Astrocyte (in vitro differentiated cells and primary cell): ENCODE measurements around the gene C16orf96.

Source experiments
- EZH2 ChIP-seq: IDR thresholded peaks from 2 replicates; pipeline ENCODE4 v1.6.1; 2012; ENCODE audit warnings: mild to moderate bottlenecking, low read length, inconsistent platforms; ENCODE audit not compliant: insufficient read depth
- TF ChIP-seq, protein P1 (sequence below): IDR thresholded peaks from 2 replicates; pipeline ENCODE4 v1.5.1; 2011; ENCODE audit warnings: low read depth, mild to moderate bottlenecking, inconsistent platforms, low read length, moderate library complexity; ENCODE audit not compliant: insufficient read depth

DNA sequence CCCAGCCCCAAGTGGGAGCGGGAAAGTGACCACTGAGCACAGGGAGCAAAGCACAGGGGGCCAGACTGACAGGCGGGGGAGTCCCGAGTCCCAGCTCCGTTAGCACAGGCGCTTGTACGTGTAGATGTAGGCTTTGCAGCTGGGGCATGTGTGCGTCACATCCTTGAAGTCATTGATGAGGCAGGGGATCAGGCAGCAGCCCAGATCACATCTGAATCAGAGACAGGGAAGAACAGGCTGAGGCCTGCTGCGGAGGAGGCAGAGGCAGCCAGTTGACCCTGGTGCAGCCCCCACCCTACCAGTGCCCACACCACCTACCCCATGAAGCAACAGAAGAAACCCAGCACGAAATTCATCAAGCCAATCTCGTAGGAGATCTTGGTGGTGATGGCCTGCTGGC lies 43.7 kb upstream of the C16orf96 start:
- TF ChIP-seq EZH2: no peak
- TF ChIP-seq, protein P1, sequence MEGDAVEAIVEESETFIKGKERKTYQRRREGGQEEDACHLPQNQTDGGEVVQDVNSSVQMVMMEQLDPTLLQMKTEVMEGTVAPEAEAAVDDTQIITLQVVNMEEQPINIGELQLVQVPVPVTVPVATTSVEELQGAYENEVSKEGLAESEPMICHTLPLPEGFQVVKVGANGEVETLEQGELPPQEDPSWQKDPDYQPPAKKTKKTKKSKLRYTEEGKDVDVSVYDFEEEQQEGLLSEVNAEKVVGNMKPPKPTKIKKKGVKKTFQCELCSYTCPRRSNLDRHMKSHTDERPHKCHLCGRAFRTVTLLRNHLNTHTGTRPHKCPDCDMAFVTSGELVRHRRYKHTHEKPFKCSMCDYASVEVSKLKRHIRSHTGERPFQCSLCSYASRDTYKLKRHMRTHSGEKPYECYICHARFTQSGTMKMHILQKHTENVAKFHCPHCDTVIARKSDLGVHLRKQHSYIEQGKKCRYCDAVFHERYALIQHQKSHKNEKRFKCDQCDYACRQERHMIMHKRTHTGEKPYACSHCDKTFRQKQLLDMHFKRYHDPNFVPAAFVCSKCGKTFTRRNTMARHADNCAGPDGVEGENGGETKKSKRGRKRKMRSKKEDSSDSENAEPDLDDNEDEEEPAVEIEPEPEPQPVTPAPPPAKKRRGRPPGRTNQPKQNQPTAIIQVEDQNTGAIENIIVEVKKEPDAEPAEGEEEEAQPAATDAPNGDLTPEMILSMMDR: no peak
